Keratinocyte (primary cell): ENCODE data around the gene KLHL28.

ENCODE experiments used
- EZH2 ChIP-seq: IDR thresholded peaks from one replicate; pipeline ENCODE4 v1.6.1; 2012; ENCODE audit warnings: inconsistent platforms, mild to moderate bottlenecking, low read length, moderate library complexity
- TF ChIP-seq, protein P1 (sequence below), 3 experiments: IDR thresholded peaks in 1 of 3; conservative IDR thresholded peaks in 1 of 3; optimal IDR thresholded peaks in 1 of 3; 2 replicates in 2 of 3; 3 replicates in 1 of 3; pipeline versions ENCODE3 to v1.5.1; 2011; ENCODE audit warnings: low read length in 3 of 3, mild to moderate bottlenecking in 3 of 3, moderate library complexity in 2 of 3, control low read depth in 1 of 3, inconsistent platforms in 1 of 3; ENCODE audit not compliant: insufficient read depth in 2 of 3; ENCODE audit errors: extremely low read depth in 1 of 3

DNA sequence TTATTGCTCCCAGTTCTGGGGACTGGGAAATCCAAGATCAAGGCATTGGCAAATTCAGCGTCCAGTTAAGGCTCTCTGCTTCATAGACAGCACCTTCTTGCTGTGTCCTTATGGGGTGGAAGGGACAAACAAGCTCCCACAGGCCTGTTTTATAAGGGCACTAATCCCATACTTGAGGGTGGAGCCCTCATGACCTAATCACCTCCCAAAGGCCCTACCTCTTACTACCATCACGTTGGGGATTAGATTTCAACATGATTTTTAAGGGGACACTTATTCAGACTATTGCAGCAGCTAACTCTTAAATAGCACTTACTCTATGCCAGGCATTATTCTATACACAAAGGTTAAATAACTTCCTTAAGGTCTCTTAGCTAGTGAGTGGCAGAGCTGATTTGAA lies 17.5 kb upstream of the KLHL28 start:
- TF ChIP-seq, protein P1, sequence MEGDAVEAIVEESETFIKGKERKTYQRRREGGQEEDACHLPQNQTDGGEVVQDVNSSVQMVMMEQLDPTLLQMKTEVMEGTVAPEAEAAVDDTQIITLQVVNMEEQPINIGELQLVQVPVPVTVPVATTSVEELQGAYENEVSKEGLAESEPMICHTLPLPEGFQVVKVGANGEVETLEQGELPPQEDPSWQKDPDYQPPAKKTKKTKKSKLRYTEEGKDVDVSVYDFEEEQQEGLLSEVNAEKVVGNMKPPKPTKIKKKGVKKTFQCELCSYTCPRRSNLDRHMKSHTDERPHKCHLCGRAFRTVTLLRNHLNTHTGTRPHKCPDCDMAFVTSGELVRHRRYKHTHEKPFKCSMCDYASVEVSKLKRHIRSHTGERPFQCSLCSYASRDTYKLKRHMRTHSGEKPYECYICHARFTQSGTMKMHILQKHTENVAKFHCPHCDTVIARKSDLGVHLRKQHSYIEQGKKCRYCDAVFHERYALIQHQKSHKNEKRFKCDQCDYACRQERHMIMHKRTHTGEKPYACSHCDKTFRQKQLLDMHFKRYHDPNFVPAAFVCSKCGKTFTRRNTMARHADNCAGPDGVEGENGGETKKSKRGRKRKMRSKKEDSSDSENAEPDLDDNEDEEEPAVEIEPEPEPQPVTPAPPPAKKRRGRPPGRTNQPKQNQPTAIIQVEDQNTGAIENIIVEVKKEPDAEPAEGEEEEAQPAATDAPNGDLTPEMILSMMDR (optimal IDR thresholded peaks at IDR 0.05 in 1 of 3, IDR thresholded peaks at IDR 0.05 in 1 of 3, conservative IDR thresholded peaks at IDR 0.05 in 1 of 3; ENCODE audit: extremely low read depth in 1 of 3, insufficient read depth in 2 of 3, low read length in 3 of 3) = no peak
- TF ChIP-seq EZH2 = no peak
